Panc1 (cell line): ENCODE measurements around the gene CDKN1A.

Experiments
- POLR2AphosphoS5 ChIP-seq: IDR thresholded peaks from 2 replicates; pipeline ENCODE4 v1.6.1; 2012; ENCODE audit warnings: mild to moderate bottlenecking, low read depth, low read length, moderate library complexity
- REST ChIP-seq, 2 experiments: IDR thresholded peaks; 2 replicates each; pipeline ENCODE4 v1.6.1; 2011 to 2012; ENCODE audit warnings: low read depth in 2 of 2, control low read depth in 1 of 2, low read length in 1 of 2, mild to moderate bottlenecking in 1 of 2, moderate library complexity in 1 of 2; ENCODE audit not compliant: insufficient read depth in 1 of 2
- SIN3A ChIP-seq: IDR thresholded peaks from 2 replicates; pipeline ENCODE4 v1.6.1; 2012; ENCODE audit warnings: low read depth, mild to moderate bottlenecking, low read length, moderate library complexity, borderline replicate concordance; ENCODE audit not compliant: insufficient read depth
- TF ChIP-seq, protein P1 (sequence below): fragments of 450-650 bp; IDR thresholded peaks from 2 replicates; pipeline ENCODE4 v1.5.1; 2017; ENCODE audit warnings: mild to moderate bottlenecking

- TF ChIP-seq, protein P1, sequence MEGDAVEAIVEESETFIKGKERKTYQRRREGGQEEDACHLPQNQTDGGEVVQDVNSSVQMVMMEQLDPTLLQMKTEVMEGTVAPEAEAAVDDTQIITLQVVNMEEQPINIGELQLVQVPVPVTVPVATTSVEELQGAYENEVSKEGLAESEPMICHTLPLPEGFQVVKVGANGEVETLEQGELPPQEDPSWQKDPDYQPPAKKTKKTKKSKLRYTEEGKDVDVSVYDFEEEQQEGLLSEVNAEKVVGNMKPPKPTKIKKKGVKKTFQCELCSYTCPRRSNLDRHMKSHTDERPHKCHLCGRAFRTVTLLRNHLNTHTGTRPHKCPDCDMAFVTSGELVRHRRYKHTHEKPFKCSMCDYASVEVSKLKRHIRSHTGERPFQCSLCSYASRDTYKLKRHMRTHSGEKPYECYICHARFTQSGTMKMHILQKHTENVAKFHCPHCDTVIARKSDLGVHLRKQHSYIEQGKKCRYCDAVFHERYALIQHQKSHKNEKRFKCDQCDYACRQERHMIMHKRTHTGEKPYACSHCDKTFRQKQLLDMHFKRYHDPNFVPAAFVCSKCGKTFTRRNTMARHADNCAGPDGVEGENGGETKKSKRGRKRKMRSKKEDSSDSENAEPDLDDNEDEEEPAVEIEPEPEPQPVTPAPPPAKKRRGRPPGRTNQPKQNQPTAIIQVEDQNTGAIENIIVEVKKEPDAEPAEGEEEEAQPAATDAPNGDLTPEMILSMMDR = no peak
- TF ChIP-seq REST (IDR thresholded peaks at IDR 0.05; ENCODE audit: insufficient read depth in 1 of 2, low read depth in 2 of 2, low read length in 1 of 2) (no peak), POLR2AphosphoS5 (no peak), SIN3A (no peak)
Measured at GRCh38 chr6:36656441-36656840, 22.1 kb upstream of the CDKN1A start.
